Measurements from ENCODE around the gene PICK1.

DNA sequence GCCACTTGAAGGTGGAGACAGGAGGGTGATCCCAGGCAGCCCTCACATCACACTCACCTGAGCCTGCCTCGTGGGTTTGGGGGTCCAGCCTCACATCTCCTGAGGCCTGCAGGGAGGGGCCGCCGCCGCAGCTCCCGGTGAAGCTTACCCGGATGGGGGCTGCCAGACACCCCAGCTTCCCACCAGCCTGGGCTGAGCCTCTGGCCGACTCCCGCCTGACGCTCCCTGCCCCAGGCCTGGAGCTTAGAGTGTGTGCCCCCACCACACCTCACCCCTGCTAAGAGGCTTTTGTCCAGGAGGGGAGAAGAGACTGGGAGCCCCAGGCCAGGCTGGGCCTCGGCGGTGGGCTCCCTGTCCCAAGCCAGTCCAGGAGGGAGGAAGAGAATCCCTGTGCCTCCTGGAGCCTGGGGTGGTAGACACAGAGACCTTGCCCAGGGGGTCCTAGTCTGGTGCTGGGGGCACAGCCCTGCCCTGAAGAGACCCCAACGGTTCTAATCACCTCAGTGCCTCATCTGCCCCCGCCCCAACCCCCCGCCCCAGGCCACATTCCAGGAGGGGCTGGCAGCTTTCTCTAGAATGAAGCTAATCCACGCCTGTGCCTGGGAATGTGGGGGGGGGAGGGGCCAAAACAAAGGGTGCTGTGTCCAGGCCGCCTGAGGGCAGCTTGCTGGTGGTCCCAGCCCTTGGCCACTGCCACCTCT lies 26.9 kb downstream of the PICK1 start, which contains the start of gene SLC16A8:
- TF ChIP-seq NFYA (IDR thresholded peaks at IDR 0.05; ENCODE audit: borderline replicate concordance, low read depth, low read length), result no peak
- TF ChIP-seq, protein P1, sequence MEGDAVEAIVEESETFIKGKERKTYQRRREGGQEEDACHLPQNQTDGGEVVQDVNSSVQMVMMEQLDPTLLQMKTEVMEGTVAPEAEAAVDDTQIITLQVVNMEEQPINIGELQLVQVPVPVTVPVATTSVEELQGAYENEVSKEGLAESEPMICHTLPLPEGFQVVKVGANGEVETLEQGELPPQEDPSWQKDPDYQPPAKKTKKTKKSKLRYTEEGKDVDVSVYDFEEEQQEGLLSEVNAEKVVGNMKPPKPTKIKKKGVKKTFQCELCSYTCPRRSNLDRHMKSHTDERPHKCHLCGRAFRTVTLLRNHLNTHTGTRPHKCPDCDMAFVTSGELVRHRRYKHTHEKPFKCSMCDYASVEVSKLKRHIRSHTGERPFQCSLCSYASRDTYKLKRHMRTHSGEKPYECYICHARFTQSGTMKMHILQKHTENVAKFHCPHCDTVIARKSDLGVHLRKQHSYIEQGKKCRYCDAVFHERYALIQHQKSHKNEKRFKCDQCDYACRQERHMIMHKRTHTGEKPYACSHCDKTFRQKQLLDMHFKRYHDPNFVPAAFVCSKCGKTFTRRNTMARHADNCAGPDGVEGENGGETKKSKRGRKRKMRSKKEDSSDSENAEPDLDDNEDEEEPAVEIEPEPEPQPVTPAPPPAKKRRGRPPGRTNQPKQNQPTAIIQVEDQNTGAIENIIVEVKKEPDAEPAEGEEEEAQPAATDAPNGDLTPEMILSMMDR (IDR thresholded peaks at IDR 0.05 in 2 of 3, conservative IDR thresholded peaks at IDR 0.05 in 1 of 3; ENCODE audit: control insufficient read depth in 2 of 3, extremely low read depth in 1 of 3, insufficient read depth in 1 of 3, low read depth in 3 of 3, low read length in 3 of 3), result no peak
- TF ChIP-seq HDAC2 (IDR thresholded peaks at IDR 0.05), result no peak
- no peak for TF ChIP-seq HDAC6 (IDR thresholded peaks at IDR 0.05; ENCODE audit: unreplicated experiment)
- TF ChIP-seq, protein P2, sequence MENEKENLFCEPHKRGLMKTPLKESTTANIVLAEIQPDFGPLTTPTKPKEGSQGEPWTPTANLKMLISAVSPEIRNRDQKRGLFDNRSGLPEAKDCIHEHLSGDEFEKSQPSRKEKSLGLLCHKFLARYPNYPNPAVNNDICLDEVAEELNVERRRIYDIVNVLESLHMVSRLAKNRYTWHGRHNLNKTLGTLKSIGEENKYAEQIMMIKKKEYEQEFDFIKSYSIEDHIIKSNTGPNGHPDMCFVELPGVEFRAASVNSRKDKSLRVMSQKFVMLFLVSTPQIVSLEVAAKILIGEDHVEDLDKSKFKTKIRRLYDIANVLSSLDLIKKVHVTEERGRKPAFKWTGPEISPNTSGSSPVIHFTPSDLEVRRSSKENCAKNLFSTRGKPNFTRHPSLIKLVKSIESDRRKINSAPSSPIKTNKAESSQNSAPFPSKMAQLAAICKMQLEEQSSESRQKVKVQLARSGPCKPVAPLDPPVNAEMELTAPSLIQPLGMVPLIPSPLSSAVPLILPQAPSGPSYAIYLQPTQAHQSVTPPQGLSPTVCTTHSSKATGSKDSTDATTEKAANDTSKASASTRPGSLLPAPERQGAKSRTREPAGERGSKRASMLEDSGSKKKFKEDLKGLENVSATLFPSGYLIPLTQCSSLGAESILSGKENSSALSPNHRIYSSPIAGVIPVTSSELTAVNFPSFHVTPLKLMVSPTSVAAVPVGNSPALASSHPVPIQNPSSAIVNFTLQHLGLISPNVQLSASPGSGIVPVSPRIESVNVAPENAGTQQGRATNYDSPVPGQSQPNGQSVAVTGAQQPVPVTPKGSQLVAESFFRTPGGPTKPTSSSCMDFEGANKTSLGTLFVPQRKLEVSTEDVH (IDR thresholded peaks at IDR 0.05; ENCODE audit: low read depth, partially characterized antibody), result no peak
- no peak for TF ChIP-seq PKNOX1 (IDR thresholded peaks at IDR 0.05)
- no peak for TF ChIP-seq POLR2AphosphoS2 (IDR thresholded peaks at IDR 0.05; ENCODE audit: low read depth, low read length)
- TF ChIP-seq SUZ12 (IDR thresholded peaks at IDR 0.05; ENCODE audit: unreplicated experiment), result no peak
- TF ChIP-seq EZH2 (IDR thresholded peaks at IDR 0.05; ENCODE audit: borderline replicate concordance, control insufficient read depth, low read depth, low read length), result no peak
- TF ChIP-seq FOS (IDR thresholded peaks at IDR 0.05; ENCODE audit: borderline replicate concordance, extremely low read depth, insufficient read length), result no peak
- no peak for TF ChIP-seq POLR2AphosphoS5 (IDR thresholded peaks at IDR 0.05; ENCODE audit: low read length)
- no peak for TF ChIP-seq EP300 (IDR thresholded peaks at IDR 0.05; ENCODE audit: borderline replicate concordance in 1 of 2, control insufficient read depth in 1 of 2, low read depth in 2 of 2, low read length in 2 of 2)
- no peak for TF ChIP-seq CHD2 (IDR thresholded peaks at IDR 0.05; ENCODE audit: borderline replicate concordance, low read depth, low read length)
